B cell (primary cell): Measurements from ENCODE around the gene PARD3B. TPM values are rescaled to one million over a fixed set of nuclear protein-coding genes. Genes with fewer than 3 reads are reported as not detected.

Experiments
- ATAC-seq: fragments of 200-7000 bp; cut with Tn5 transposase; one replicate; pipeline ENCODE4 v1.10.0; 2021; ENCODE audit warnings: low read depth, mild to moderate bottlenecking, moderate number of reproducible peaks, moderate library complexity
- CTCF ChIA-PET: fragments of 350-600 bp; sonication (Branson Sonifier 250); formaldehyde crosslinking; loops from one replicate; lab custom pipeline; 2021; ENCODE audit warnings: antibody characterized with exemption, inconsistent platforms; lab: Charles Lee
- POLR2A ChIA-PET: fragments of 350-600 bp; sonication (Branson Sonifier 250); formaldehyde crosslinking; loops from one replicate; lab custom pipeline; 2021; ENCODE audit warnings: antibody characterized with exemption; lab: Charles Lee
- DNase-seq: peaks from one replicate; pipeline ENCODE4 v3.0.0; 2013
- H2AFZ ChIP-seq: 2 replicates; pipeline ENCODE4 v1.6.1; 2012; ENCODE audit warnings: mild to moderate bottlenecking, low read depth, low read length; ENCODE audit not compliant: insufficient read depth, poor library complexity, severe bottlenecking
- H3K27ac ChIP-seq, 2 donors: 1 replicate in 1 of 2; 2 replicates in 1 of 2; pipeline ENCODE4 v1.5.1; 2012 to 2013; ENCODE audit warnings: low read length in 2 of 2, mild to moderate bottlenecking in 2 of 2, moderate library complexity in 1 of 2
- H3K27me3 ChIP-seq, 4 experiments: fragments of 200-600 bp in 1 of 4; sonication (generic) in 1 of 4; replicated peaks in 1 of 4; 1 replicate in 2 of 4; 2 replicates in 2 of 4; pipeline versions ENCODE4 v1.6.1 to v1.7.0; 2013 to 2016; ENCODE audit warnings: low read length in 3 of 4, mild to moderate bottlenecking in 2 of 4, mixed read lengths in 1 of 4, moderate library complexity in 1 of 4; ENCODE audit not compliant: insufficient read depth in 4 of 4, control insufficient read depth in 3 of 4; ENCODE audit errors: control extremely low read depth in 1 of 4
- H3K36me3 ChIP-seq, 2 experiments: replicated peaks in 1 of 2; 1 replicate in 1 of 2; 2 replicates in 1 of 2; pipeline versions ENCODE4 v1.6.1 to v1.7.1; 2013; ENCODE audit warnings: low read length in 1 of 2; ENCODE audit not compliant: insufficient read depth in 2 of 2, control insufficient read depth in 1 of 2; ENCODE audit errors: control extremely low read depth in 1 of 2, extremely low read depth in 1 of 2
- H3K4me1 ChIP-seq, 2 donors: fragments of 200-600 bp in 1 of 2; sonication (generic) in 1 of 2; 1 replicate in 1 of 2; 2 replicates in 1 of 2; pipeline versions ENCODE4 v1.5.1 to v1.6.1; 2013 to 2017; ENCODE audit warnings: low read length in 2 of 2; ENCODE audit not compliant: control insufficient read depth in 2 of 2, insufficient read depth in 2 of 2
- H3K4me2 ChIP-seq: replicated peaks from 2 replicates; pipeline ENCODE3; 2012; ENCODE audit warnings: mild to moderate bottlenecking, low read depth, low read length; ENCODE audit not compliant: poor library complexity, severe bottlenecking
- H3K4me3 ChIP-seq, 5 experiments: fragments of 200-600 bp in 1 of 5; sonication (generic) in 1 of 5; 1 replicate in 3 of 5; 2 replicates in 2 of 5; pipeline versions ENCODE4 v1.5.1 to v1.7.0; 2011 to 2016; ENCODE audit warnings: low read length in 4 of 5, mild to moderate bottlenecking in 4 of 5, low read depth in 2 of 5, control low read depth in 1 of 5, moderate library complexity in 1 of 5; ENCODE audit not compliant: insufficient read depth in 1 of 5; ENCODE audit errors: control extremely low read depth in 1 of 5, extremely low read depth in 1 of 5
- H3K79me2 ChIP-seq: fragments of 200-600 bp; sonication (generic); one replicate; pipeline ENCODE4 v1.6.0; 2016; ENCODE audit warnings: low read length; ENCODE audit not compliant: control insufficient read depth, insufficient read depth
- H3K9ac ChIP-seq: fragments of 200-600 bp; sonication (generic); 2 replicates; pipeline ENCODE4 v1.6.1; 2017; ENCODE audit warnings: mild to moderate bottlenecking, low read length, moderate library complexity
- H3K9me3 ChIP-seq, 3 donors: one replicate each; pipeline versions ENCODE4 v1.6.1 to v1.7.1; 2013; ENCODE audit warnings: low read length in 2 of 3; ENCODE audit not compliant: control insufficient read depth in 2 of 3, insufficient read depth in 1 of 3; ENCODE audit errors: control extremely low read depth in 1 of 3
- H4K20me1 ChIP-seq: 2 replicates; pipeline ENCODE4 v1.6.0; 2012; ENCODE audit warnings: mild to moderate bottlenecking, low read length; ENCODE audit not compliant: insufficient read depth, control insufficient read depth, poor library complexity, severe bottlenecking
- H3K27ac Mint-ChIP-seq: one replicate; pipeline ENCODE4 v1.8.0; 2021; ENCODE audit warnings: mixed read lengths
- H3K27me3 Mint-ChIP-seq: one replicate; pipeline ENCODE4 v1.8.0; 2021; ENCODE audit warnings: mixed read lengths
- H3K4me1 Mint-ChIP-seq: one replicate; pipeline ENCODE4 v1.8.0; 2021; ENCODE audit warnings: mixed read lengths
- H3K4me3 Mint-ChIP-seq: one replicate; pipeline ENCODE4 v1.8.0; 2021; ENCODE audit warnings: mixed read lengths
- H3K9me3 Mint-ChIP-seq: one replicate; pipeline ENCODE4 v1.8.0; 2022; ENCODE audit warnings: mixed read lengths; ENCODE audit not compliant: insufficient read depth
- CTCF ChIP-seq: fragments of 200-600 bp; IDR thresholded peaks from one replicate; pipeline ENCODE4 v1.8.0; 2022; ENCODE audit warnings: antibody characterized with exemption, mild to moderate bottlenecking
- EZH2 ChIP-seq: IDR thresholded peaks from 2 replicates; pipeline ENCODE4 v1.6.1; 2012; ENCODE audit warnings: borderline replicate concordance, low read depth, mild to moderate bottlenecking, moderate library complexity, low read length; ENCODE audit not compliant: insufficient read depth, poor library complexity, severe bottlenecking
- WGBS: methylation state at CpG from one replicate; pipeline ENCODE4 v1.1.5; 2013; ENCODE audit warnings: missing lambda C conversion rate; ENCODE audit not compliant: insufficient coverage; 5-methylcytosine and 5-hydroxymethylcytosine counted together
- intact Hi-C: fragments of 100-400 bp; cut with micrococcal nuclease; formaldehyde crosslinking; loops from one replicate; pipeline ENCODE4 v1.10.0; 2022
- polyA plus RNA-seq: library from polyadenylated mRNA; depleted of rRNA; stranded (reverse); fragments of >200 nt; gene quantifications from 2 replicates; pipeline ENCODE4 v1.2.3, GENCODE V29; 2012
- total RNA-seq, 2 donors: library from RNA; stranded (reverse); fragments of 120-200 nt in 1 of 2; gene quantifications; 1 replicate in 1 of 2; 2 replicates in 1 of 2; pipeline versions ENCODE4 v1.2.3 to v1.2.4, GENCODE V29; 2013 to 2022

PARD3B gene
- total and polyA plus RNA-seq, 2 donors (not counting 1 experiment from before 2014, with no cell fraction given), result not detected

- peaks cover 0 to 9% (median 0%) of the 10 kb centered on the region in 3 donors for H3K9me3 ChIP-seq
- H3K4me1 Mint-ChIP-seq, result no peaks in the 10 kb centered on the region
- no peaks in the 10 kb centered on the region for H4K20me1 ChIP-seq
- DNase-seq, result no peak
- no CpG with 5 or more reads among the region's 3 CpGs for WGBS
- ATAC-seq, result no peak
- no peaks in the 10 kb centered on the region for H3K4me1 ChIP-seq
- peaks cover 0 to 8% (median 5%) of the 10 kb centered on the region in 4 experiments for H3K27me3 ChIP-seq
- H3K4me3 ChIP-seq, result no peak overlapping the region
- no peaks in the 10 kb centered on the region for H3K36me3 ChIP-seq
- H3K9ac ChIP-seq, result no peak overlapping the region
- no peaks in the 10 kb centered on the region for H3K79me2 ChIP-seq
- peaks cover 43% of the 10 kb centered on the region for H3K27me3 Mint-ChIP-seq
- H3K9me3 Mint-ChIP-seq, result no peaks in the 10 kb centered on the region
- TF ChIP-seq EZH2 (no peak), CTCF (no peak)
- no peak overlapping the region for H3K27ac ChIP-seq
- intact Hi-C loops, result no loop called here
- POLR2A ChIA-PET, result no interaction called here
- no peak overlapping the region for H3K4me3 Mint-ChIP-seq
- no peak overlapping the region for H3K27ac Mint-ChIP-seq
- no peak overlapping the region for H3K4me2 ChIP-seq
- CTCF ChIA-PET, result no interaction called here
- no peak overlapping the region for H2AFZ ChIP-seq
Measured at GRCh38 chr2:205607146-205607545, 1061.9 kb downstream of the PARD3B start.

- H3K4me1 Mint-ChIP-seq, result no peaks in the 10 kb centered on the region
- CTCF ChIA-PET, result no interaction called here
- Histone ChIP-seq H3K4me2 (no peak overlapping the region), H2AFZ (no peak overlapping the region), H3K9me3 (peaks cover 0 to 9% (median 0%) of the 10 kb centered on the region in 3 donors), H3K36me3 (no peaks in the 10 kb centered on the region), H3K4me1 (no peaks in the 10 kb centered on the region), H3K4me3 (no peak overlapping the region), H4K20me1 (no peaks in the 10 kb centered on the region), H3K27ac (no peak overlapping the region), H3K27me3 (peaks cover 0 to 8% (median 5%) of the 10 kb centered on the region in 4 experiments), H3K9ac (no peak overlapping the region), H3K79me2 (no peaks in the 10 kb centered on the region)
- TF ChIP-seq EZH2, result no peak
- TF ChIP-seq CTCF, result no peak
- 4% methylated on average over 3 of the region's 8 CpGs for WGBS
- DNase-seq (no peak), ATAC-seq (no peak)
- no peak overlapping the region for H3K4me3 Mint-ChIP-seq
- H3K27ac Mint-ChIP-seq, result no peak overlapping the region
- peaks cover 58% of the 10 kb centered on the region for H3K27me3 Mint-ChIP-seq
- intact Hi-C loops, result no loop called here
- H3K9me3 Mint-ChIP-seq, result no peaks in the 10 kb centered on the region
- POLR2A ChIA-PET, result no interaction called here
Measured at GRCh38 chr2:205609113-205609512, 1063.8 kb downstream of the PARD3B start.
